ENCODE results near the gene BRPF1.

Gene BRPF1

DNA sequence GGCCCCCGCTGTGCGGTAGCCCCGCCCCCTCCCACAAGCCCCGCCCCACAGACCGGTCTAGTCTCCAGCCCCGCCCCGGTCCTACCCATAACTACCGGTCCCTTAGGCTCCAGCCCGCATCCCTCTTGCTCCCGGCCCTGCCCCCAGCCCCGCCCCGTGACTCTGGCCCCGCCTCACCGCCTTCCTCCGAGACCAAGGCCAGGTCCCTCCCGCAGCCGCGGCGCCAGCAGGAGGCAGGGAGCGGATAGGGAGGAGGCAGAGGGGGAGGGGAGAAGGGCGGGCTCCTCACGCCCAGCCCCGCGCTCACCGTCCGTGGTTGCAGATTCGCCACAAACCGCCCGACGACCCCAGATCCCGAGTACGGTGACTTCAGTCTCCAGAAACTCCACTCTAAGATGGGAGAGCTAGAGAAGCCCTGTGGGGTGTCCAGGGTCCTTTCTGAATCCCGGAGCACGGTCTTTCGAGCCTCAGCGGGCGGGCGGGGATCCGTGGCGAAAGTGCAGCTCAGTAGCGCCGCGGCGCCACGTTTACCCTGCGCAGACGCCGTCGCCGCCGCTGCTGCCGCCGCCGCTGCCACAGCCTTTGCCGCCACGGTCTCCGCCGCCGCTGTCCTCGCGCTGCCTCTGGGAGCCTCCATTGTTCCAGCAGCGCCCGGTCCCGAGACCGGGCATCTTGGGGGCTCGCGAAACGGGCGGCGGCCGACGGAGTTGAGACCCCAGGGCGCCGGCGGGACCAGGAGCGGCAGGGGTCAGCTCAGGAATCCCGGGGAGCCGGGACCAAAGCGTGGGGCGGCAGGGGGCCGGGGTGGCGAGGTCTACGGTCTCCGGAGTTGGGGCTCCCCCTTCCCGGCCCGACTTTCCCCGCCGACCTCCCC is at the start of gene BRPF1:
Gene BRPF1 (plus strand): TSS at position 530 of the 874 bp plus-strand sequence. CDS start 2,406 bp downstream, outside the sequence.
- peak; percentile 100 for DNase-seq

DNA sequence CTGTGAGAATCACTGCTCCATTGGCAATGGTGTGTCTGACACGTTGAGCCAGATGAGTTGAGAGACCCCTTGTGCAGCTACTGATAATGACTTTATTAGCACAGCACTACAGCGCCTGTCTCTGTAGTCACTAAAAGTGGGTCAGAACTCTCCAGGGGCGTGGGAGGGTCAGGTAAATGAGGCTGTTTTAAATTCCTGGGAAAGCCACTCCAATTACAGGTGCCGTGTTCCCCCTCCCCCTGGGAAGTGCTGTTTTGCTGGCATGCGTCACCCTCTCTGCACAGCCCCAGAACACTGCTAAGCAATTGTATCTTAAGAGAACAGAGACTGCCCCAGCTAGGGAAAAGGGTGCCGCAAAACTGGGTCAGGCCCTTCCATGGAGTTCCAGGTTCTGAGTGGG is 49.4 kb upstream of the BRPF1 start:
- DNase-seq: no peak

DNA sequence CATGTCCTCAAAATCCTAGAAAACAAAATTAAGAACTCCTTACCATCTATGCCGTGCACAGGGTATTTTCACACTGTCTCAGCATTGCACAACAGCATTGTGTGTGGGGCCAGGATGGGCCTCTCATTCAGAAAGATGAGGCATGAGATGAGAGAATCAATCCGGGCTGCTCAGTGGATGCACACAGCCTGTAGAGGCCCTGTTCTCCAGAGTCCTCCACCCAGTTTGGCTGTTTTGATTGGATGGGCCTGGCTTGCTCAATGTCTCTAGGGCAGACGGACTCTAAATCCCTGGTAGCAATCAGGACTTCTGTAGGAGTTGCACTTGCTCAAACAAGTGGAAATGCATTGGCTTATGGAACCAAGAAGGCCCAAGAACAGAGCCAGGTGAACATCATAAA is 48.1 kb upstream of the BRPF1 start:
- no peak for DNase-seq

GRCh38 chr3:9685216-9686049 is 46.1 kb upstream of the BRPF1 start:
- DNase-seq: no peak

DNA sequence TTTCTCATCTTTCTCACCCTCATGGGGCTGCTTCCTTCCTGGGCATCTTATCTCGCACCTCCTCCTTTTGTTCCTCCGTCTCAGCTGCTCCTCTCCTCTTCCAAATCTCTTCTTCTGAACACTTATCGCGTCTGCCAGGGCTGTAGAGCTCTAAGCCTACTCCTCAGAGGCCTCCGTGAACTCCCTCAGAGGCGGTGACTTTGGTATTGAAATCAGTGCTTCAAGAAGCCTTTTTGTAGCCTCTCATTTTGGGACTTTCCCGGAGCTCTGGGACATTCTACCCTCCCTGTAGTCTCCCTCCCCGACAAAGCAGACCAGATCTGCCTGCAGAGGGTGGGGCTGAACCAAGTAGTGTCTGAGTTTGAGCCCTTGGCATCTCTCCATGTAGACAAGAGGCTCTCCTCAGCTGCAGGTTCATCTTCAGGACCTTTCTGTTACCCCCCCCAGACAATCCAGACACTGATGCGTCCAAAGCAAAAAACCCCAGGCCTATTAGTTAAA is 45.4 kb upstream of the BRPF1 start:
- DNase-seq: no peak

- DNase-seq: no peak
These were observed 44.8 kb upstream of the BRPF1 start for GRCh38 chr3:9686703-9687102.

DNA sequence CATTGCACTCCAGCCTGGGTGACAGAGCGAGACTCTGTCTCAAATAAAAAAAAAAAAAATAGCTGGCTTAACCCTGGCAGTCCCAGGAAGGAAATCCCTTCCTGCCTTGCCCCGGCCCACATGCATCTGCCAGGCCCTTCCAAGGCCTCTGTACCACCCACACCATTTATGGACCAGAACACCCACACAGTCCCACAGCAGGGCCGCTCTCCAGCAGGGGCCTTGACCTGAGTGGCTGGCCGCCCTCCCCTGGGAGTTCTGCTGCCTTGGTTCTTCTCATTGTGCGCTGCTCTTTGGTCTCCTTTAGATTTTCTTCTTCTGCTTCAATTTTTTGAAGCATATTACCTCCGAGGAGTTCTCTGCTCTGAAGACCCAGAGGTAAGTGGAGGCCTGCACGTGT is 44.0 kb upstream of the BRPF1 start:
- DNase-seq: no peak

DNA sequence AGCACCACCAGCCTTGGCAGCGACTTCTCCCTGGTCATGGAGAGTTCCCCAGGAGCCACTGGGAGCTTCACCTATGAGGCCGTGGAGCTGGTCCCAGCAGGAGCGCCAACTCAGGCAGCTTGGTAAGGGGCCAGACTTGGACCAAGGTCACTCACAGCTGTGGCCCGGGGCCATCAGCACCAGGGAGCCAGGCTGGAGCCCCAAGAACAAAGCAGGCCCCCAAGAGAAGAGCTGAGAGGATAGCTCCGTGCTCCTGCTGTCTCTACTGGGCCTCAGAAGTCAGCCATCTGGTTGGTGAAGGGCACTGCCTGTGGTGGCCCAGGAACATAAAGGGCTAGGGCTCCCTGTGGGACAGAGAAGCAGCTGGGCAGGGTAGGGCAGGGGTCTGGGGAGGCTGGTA is 42.6 kb upstream of the BRPF1 start:
- no peak for DNase-seq

- DNase-seq: no peak
These were observed 41.8 kb upstream of the BRPF1 start for GRCh38 chr3:9689757-9690156.

DNA sequence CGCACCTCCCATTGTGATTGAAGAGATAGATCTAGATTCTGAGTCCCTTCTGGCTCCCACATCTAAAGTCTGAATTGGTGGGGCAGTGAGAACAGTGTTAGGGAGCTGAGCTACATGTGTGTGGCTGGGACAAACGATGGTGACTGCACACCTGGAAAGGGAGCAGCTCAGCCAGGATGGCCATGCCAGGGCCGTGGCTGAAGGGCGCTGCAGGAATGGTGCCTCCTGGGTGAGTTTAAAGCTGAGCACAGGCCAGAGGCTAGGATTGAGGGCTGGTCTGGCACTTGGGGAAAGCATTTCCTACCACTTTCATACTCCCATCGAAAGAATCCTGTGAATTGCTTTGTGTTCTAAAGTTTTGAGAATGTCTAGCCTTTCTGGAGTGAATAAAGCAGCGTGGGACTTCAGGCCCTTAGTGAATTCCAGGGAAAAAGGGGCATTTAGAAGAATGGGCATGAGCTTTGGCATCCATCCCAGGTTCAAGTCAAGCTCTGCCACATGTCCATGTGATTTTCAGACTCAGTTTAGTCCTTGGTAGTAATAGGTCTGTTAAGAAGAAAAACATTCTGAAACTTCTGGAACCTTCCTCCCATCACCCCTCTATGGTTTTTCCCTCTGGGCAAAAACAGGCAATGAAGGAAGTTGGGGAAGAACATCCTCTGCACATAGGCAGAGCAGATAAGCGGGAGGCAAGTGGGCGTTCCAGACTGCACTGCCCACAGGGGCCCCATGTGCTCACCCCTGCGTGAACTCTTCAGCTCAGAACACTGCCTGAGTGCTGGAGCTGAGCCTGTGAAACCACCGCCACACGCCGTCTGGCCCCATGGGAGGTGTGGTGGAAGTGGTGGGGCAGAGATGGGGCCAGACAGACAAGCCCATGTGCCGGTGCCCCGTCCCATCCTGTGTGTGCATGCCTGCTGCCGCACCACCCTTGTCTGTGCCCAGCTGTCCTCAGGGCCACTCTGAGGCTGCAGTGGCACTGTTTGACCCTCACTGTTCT is 40.8 kb upstream of the BRPF1 start:
- DNase-seq: no peak

GRCh38 chr3:9691636-9692035 is 39.9 kb upstream of the BRPF1 start:
- no peak for DNase-seq

DNA sequence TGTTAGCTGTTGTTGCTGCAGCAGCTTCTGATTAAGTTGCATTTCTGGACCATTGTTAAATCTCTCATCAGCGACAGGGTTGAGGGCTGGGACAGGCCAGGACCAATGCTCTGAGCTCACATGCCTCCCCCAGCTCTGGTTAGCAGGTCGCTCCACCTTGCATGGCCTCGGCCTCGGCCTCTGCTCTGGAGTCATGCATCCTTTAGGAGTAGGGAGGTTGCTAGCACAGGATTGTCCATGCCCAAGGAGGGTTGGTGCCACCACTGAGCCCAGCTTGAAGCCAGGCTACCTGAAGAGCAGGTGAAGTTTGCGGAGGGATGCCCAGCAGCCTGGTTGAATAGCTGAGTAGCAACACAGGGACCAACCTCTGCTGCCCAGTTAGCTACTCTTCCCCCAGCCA is 39.1 kb upstream of the BRPF1 start:
- DNase-seq: no peak

- no peak for DNase-seq
These were observed 36.2 kb upstream of the BRPF1 start for GRCh38 chr3:9695345-9695744.

DNA sequence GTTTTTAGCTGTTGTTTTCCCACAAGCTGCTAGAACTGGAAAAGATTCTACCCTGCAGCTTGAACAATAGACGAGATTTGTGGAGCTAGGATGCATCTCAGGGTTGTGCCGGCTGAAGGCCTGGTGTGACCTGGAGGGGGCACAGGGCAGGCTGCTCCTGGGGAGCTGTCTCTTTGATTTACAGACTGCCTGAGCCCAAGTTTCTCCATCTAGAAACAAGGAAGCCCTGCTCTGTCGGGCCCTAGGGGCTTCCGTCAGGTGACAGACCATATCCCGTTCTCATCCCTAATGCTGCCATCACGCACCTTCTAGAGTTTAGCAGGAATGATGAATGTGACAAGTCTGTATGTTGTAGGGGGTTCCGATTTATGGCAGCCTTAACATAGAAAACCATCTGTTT is 35.8 kb upstream of the BRPF1 start:
- DNase-seq: no peak

DNA sequence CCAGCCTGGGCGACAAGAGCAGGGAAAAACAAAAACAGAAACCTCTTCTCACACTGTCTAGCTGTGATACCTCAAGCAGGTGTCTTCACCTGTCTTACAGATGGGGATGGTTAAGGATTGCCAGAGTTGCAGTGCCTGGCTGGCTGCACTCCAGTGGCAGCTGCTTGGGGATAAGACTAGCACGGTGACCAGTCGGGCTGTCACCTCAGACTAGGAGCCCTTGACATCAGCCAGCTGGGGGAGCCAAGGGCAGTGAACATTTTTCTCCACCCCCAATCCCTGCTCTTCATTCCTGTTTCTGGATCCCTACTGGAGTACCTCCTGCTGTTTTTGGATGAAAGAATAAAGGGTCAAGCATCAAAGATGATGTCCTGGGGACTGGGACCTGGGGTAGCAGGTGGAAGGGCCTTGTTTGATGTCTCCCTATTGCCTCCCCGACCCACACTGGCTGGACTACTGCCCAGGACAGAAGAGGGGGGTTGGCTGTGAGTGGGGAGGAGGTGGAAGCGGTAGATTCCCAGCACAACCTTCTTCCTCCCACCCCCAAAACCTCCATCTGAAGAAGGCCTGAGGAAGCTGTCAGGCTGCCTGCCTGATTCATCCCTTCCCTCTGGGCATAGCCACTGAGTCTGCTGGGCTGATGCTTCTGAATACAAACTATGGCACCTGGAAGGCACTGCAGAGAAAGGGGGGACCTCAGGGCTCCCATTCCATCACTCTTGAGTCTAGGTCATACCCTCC is 34.9 kb upstream of the BRPF1 start:
- no peak for DNase-seq

DNA sequence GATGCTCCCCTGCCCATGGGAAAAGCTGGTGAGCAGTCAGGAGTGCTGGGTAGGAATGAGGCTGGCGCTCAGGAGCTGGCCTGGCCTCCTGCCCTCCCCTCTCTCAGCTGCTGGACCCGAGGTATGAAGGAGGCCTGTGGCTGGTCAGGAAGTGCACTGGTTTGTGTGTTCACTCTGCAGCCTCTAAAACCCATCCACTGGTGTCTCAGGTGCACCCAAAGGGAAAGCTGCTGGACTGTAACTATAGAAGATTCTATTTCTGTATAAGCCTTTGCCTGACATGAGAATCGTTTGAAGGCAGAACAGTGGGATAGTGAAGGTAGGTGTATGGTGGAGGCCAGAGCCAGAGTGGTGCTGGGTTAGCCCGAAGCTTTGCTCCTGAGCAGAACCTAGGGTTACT is 33.6 kb upstream of the BRPF1 start:
- no peak for DNase-seq

- DNase-seq: no peak
These were observed 33.2 kb upstream of the BRPF1 start for GRCh38 chr3:9698293-9698692.

- DNase-seq: no peak
These were observed 31.0 kb upstream of the BRPF1 start for GRCh38 chr3:9700536-9700935.

GRCh38 chr3:9701006-9701405 is 30.5 kb upstream of the BRPF1 start:
- no peak for DNase-seq

GRCh38 chr3:9701711-9702110 is 29.8 kb upstream of the BRPF1 start:
- no peak for DNase-seq

GRCh38 chr3:9703240-9703639 is 28.3 kb upstream of the BRPF1 start:
- DNase-seq: no peak

Measured in CD4-positive, alpha-beta T cell treated with Interleukin-6 for 4 hours (primary cell).